GM12801 (cell line): ENCODE measurements around the gene PLA2G1B.

Source experiments
- CTCF ChIP-seq: IDR thresholded peaks from one replicate; pipeline ENCODE4 v1.5.1; 2011; ENCODE audit warnings: control low read depth; ENCODE audit not compliant: insufficient read length; ENCODE audit errors: extremely low read depth

The PLA2G1B gene

GRCh38 chr12:120346031-120346430, 18.5 kb upstream of the PLA2G1B start:
- no peak for TF ChIP-seq CTCF

- no peak for TF ChIP-seq CTCF
These were observed 16.1 kb upstream of the PLA2G1B start for GRCh38 chr12:120343692-120344091.

GRCh38 chr12:120343039-120343537, 15.5 kb upstream of the PLA2G1B start:
- no peak for TF ChIP-seq CTCF

GRCh38 chr12:120342175-120343038, 14.8 kb upstream of the PLA2G1B start:
- no peak for TF ChIP-seq CTCF

- TF ChIP-seq CTCF: no peak
These were observed 11.7 kb upstream of the PLA2G1B start for GRCh38 chr12:120339256-120339655.

- TF ChIP-seq CTCF: no peak
These were observed 10.2 kb upstream of the PLA2G1B start for GRCh38 chr12:120337730-120338129.

GRCh38 chr12:120332523-120332922, 4.9 kb upstream of the PLA2G1B start:
- TF ChIP-seq CTCF: no peak
